PC-9 (cell line): Measurements from ENCODE around the gene HSPB8.

Source experiments
- EZH2 ChIP-seq: fragments of 200-600 bp; sonication (generic); IDR thresholded peaks from 2 replicates; pipeline ENCODE4 v1.8.0; 2017; ENCODE audit warnings: antibody characterized with exemption, low read depth
- TF ChIP-seq, protein P1 (sequence below): fragments of 200-600 bp; sonication (generic); conservative IDR thresholded peaks from 2 replicates; pipeline ENCODE4 v1.6.1; 2017; ENCODE audit warnings: mixed run types, antibody characterized with exemption, mild to moderate bottlenecking, moderate library complexity

DNA sequence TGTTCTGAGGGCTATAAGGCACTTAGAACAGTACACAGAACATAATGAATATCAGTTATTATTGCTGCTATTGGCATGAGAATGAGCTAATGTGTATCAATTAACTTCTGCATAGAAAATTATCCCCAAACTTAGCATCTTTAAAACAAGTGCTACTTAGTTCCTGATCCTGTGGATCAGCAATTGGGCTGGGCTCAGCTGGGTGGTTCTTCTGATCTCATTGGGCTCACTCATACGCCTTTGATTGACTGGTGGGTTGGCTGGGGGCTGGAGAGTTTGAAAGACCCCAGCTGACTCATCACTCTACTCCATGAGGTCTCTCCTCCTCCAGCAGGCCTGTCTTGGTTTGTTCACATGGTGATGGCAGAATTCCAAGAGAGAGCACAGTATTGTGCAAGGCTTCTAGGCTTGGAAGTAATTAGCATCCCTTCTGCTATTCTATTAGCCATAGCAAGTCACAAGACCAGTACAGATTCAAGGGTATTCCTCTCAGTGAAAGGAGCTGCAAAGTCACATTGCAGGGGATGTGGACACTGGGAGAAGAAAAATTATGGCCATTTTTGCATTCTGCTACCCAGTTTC is 27.2 kb upstream of the HSPB8 start:
- TF ChIP-seq, protein P1, sequence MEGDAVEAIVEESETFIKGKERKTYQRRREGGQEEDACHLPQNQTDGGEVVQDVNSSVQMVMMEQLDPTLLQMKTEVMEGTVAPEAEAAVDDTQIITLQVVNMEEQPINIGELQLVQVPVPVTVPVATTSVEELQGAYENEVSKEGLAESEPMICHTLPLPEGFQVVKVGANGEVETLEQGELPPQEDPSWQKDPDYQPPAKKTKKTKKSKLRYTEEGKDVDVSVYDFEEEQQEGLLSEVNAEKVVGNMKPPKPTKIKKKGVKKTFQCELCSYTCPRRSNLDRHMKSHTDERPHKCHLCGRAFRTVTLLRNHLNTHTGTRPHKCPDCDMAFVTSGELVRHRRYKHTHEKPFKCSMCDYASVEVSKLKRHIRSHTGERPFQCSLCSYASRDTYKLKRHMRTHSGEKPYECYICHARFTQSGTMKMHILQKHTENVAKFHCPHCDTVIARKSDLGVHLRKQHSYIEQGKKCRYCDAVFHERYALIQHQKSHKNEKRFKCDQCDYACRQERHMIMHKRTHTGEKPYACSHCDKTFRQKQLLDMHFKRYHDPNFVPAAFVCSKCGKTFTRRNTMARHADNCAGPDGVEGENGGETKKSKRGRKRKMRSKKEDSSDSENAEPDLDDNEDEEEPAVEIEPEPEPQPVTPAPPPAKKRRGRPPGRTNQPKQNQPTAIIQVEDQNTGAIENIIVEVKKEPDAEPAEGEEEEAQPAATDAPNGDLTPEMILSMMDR: no peak
- no peak for TF ChIP-seq EZH2
